HepG2 (cell line): Measurements from ENCODE around the gene ATPAF2. TPM values are rescaled to one million over a fixed set of nuclear protein-coding genes. Genes with fewer than 3 reads are reported as not detected.

Source experiments
- AFF4 ChIP-seq: sonication (generic); formaldehyde crosslinking; IDR thresholded peaks from 2 replicates; pipeline ENCODE4 v1.4.0; 2020; ENCODE audit warnings: missing genetic modification reagents
- CSRNP2 ChIP-seq: sonication (generic); formaldehyde crosslinking; conservative IDR thresholded peaks from 2 replicates; pipeline ENCODE4 v1.8.0; 2022; ENCODE audit warnings: low read depth, missing genetic modification reagents
- EHMT2 ChIP-seq: fragments of 200-600 bp; sonication (generic); IDR thresholded peaks from 2 replicates; pipeline ENCODE4 v1.7.0; 2017; ENCODE audit warnings: antibody characterized with exemption, low read depth, low read length, borderline replicate concordance
- MAX ChIP-seq: IDR thresholded peaks from 2 replicates; pipeline ENCODE4 v1.6.1; 2012; ENCODE audit warnings: inconsistent platforms
- SALL1 ChIP-seq: sonication (generic); formaldehyde crosslinking; IDR thresholded peaks from 2 replicates; pipeline ENCODE4 v1.8.0; 2022; ENCODE audit warnings: mild to moderate bottlenecking, missing genetic modification reagents
- SNAPC2 ChIP-seq: sonication (generic); formaldehyde crosslinking; IDR thresholded peaks from 2 replicates; pipeline ENCODE4 v1.8.1; 2022; ENCODE audit warnings: mild to moderate bottlenecking, missing genetic modification reagents
- TEAD3 ChIP-seq: optimal IDR thresholded peaks from 2 replicates; pipeline ENCODE3; 2016; ENCODE audit warnings: borderline replicate concordance
- YY1 ChIP-seq: IDR thresholded peaks from 2 replicates; pipeline ENCODE4 v1.6.1; 2011; ENCODE audit warnings: low read length, low read depth, moderate library complexity, mild to moderate bottlenecking; ENCODE audit not compliant: insufficient read depth, insufficient replicate concordance
- ZNF180 ChIP-seq: sonication (generic); formaldehyde crosslinking; IDR thresholded peaks from 2 replicates; pipeline ENCODE4 v1.4.0; 2020; ENCODE audit warnings: low read depth, missing genetic modification reagents, borderline replicate concordance
- ZNF562 ChIP-seq: sonication (generic); formaldehyde crosslinking; IDR thresholded peaks from 2 replicates; pipeline ENCODE4 v1.8.0; 2022; ENCODE audit warnings: missing genetic modification reagents, borderline replicate concordance
- ZNF782 ChIP-seq: sonication (generic); formaldehyde crosslinking; IDR thresholded peaks from 2 replicates; pipeline ENCODE4 v1.4.0; 2020; ENCODE audit warnings: missing genetic modification reagents, mild to moderate bottlenecking, borderline replicate concordance
- polyA plus RNA-seq, 8 experiments: library from polyadenylated mRNA; depleted of rRNA in 3 of 8; stranded (reverse) in 7 of 8; unstranded in 1 of 8; fragments of >200 nt; fragmentation: Illumina TruSeq in 4 of 8; extraction: Trizol in 4 of 8; gene quantifications; 2 replicates each; pipeline versions ENCODE4 v1.2.1 to v1.2.3, GENCODE V29; 2011 to 2016; ENCODE audit warnings: low read depth in 4 of 8, missing spikeins in 1 of 8, mixed read lengths in 1 of 8; ENCODE audit not compliant: insufficient read depth in 1 of 8
- total RNA-seq, 5 experiments: library from RNA; depleted of rRNA; stranded (reverse); fragments of >200 nt; fragmentation: Illumina TruSeq; extraction: Trizol; gene quantifications; 2 replicates each; pipeline ENCODE4 v1.2.3, GENCODE V29; 2016; ENCODE audit warnings: low read depth in 1 of 5
- TF ChIP-seq, protein P1 (sequence below): sonication (generic); formaldehyde crosslinking; IDR thresholded peaks from 2 replicates; pipeline ENCODE4 v1.9.0; 2021; ENCODE audit warnings: missing genetic modification reagents, mild to moderate bottlenecking, borderline replicate concordance
- TF ChIP-seq, protein P2 (sequence below): sonication (generic); formaldehyde crosslinking; IDR thresholded peaks from 2 replicates; pipeline ENCODE4 v1.4.0; 2020; ENCODE audit warnings: missing genetic modification reagents

The ATPAF2 gene
- total and polyA plus RNA-seq, 2 of the 13 experiments (the other 11 are each of a cell fraction or from before 2014, with no cell fraction given) = 15.0 to 16.5 TPM

DNA sequence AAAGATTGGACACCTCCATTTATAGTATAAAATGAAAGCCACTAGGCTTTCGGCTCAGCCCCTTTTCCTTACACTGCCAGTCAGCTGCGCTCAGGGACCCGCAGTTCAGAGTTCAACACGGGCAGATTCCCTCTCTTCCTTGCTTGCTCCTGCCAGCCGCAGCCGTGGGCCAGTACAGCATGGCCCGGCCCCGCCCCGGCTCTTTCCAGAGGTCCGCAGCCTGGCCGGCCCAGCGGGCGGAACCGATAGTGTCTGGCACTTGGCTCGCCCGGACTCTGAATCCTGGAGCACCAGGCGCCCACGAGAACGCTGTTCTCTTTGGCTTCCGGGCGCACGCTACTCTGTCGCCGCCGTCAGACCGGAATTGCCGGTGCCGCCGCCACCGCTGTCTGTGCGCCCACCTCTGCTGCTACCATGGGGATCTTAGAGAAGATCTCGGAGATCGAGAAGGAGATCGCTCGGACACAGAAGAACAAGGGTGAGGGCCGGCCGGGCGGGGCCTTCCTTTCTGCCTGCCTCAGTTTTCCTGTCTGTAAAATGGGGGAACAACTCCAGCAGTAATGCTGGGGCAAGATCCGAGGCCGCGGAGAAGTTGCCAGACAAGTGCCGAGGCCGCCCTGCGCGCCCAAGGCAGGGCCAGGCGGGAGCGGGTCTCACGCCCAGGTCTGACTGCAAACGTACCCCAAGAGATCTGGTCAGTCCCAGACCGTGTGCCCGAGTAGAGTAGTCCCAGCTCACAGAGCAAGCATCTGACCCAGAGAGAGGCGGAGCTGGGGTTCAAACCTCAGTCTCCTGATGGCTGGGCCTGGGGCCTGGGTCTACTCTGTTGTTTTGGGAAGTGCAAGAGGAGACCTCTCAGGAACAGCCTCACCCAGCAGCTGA lies 48.9 kb upstream of the ATPAF2 start, which contains the start of gene DRG2 (continued):
- TF ChIP-seq, protein P1, sequence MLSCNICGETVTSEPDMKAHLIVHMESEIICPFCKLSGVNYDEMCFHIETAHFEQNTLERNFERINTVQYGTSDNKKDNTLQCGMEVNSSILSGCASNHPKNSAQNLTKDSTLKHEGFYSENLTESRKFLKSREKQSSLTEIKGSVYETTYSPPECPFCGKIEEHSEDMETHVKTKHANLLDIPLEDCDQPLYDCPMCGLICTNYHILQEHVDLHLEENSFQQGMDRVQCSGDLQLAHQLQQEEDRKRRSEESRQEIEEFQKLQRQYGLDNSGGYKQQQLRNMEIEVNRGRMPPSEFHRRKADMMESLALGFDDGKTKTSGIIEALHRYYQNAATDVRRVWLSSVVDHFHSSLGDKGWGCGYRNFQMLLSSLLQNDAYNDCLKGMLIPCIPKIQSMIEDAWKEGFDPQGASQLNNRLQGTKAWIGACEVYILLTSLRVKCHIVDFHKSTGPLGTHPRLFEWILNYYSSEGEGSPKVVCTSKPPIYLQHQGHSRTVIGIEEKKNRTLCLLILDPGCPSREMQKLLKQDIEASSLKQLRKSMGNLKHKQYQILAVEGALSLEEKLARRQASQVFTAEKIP (CRISPR knock-in tag) = no peak
- TF ChIP-seq ZNF562 (CRISPR knock-in tag) (no peak), SNAPC2 (0 out of 2 replicates have a peak, but pooled peaks have one; percentile 61), CSRNP2 (CRISPR knock-in tag) (no peak), SALL1 (peak; percentile 91), YY1 (peak; percentile 87), AFF4 (CRISPR knock-in tag) (no peak), TEAD3 (peak; percentile 84), EHMT2 (no peak), MAX (peak; percentile 95), ZNF180 (CRISPR knock-in tag) (no peak), ZNF782 (CRISPR knock-in tag) (peak; percentile 80; the same call in 1 of the 2 replicates)
- TF ChIP-seq, protein P2, sequence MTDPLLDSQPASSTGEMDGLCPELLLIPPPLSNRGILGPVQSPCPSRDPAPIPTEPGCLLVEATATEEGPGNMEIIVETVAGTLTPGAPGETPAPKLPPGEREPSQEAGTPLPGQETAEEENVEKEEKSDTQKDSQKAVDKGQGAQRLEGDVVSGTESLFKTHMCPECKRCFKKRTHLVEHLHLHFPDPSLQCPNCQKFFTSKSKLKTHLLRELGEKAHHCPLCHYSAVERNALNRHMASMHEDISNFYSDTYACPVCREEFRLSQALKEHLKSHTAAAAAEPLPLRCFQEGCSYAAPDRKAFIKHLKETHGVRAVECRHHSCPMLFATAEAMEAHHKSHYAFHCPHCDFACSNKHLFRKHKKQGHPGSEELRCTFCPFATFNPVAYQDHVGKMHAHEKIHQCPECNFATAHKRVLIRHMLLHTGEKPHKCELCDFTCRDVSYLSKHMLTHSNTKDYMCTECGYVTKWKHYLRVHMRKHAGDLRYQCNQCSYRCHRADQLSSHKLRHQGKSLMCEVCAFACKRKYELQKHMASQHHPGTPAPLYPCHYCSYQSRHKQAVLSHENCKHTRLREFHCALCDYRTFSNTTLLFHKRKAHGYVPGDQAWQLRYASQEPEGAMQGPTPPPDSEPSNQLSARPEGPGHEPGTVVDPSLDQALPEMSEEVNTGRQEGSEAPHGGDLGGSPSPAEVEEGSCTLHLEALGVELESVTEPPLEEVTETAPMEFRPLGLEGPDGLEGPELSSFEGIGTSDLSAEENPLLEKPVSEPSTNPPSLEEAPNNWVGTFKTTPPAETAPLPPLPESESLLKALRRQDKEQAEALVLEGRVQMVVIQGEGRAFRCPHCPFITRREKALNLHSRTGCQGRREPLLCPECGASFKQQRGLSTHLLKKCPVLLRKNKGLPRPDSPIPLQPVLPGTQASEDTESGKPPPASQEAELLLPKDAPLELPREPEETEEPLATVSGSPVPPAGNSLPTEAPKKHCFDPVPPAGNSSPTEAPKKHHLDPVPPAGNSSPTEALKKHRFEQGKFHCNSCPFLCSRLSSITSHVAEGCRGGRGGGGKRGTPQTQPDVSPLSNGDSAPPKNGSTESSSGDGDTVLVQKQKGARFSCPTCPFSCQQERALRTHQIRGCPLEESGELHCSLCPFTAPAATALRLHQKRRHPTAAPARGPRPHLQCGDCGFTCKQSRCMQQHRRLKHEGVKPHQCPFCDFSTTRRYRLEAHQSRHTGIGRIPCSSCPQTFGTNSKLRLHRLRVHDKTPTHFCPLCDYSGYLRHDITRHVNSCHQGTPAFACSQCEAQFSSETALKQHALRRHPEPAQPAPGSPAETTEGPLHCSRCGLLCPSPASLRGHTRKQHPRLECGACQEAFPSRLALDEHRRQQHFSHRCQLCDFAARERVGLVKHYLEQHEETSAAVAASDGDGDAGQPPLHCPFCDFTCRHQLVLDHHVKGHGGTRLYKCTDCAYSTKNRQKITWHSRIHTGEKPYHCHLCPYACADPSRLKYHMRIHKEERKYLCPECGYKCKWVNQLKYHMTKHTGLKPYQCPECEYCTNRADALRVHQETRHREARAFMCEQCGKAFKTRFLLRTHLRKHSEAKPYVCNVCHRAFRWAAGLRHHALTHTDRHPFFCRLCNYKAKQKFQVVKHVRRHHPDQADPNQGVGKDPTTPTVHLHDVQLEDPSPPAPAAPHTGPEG (CRISPR knock-in tag) = no peak
